ENCODE data around the gene VWA8.

- TF ChIP-seq POLR2A (IDR thresholded peaks at IDR 0.05) (no peak), CTCF (IDR thresholded peaks at IDR 0.05) (no peak)
Measured at GRCh38 chr13:41568972-41569351, 391.9 kb downstream of the VWA8 start.

Measured in thyroid gland (tissue), 4 donors.